HG02852 (cell line): ENCODE data around the gene EGFR.

ENCODE experiments used
- ATAC-seq: cut with Tn5 transposase; IDR thresholded peaks from one replicate; pipeline ENCODE4 v1.9.1; 2021; ENCODE audit warnings: mild to moderate bottlenecking, moderate library complexity; ENCODE audit not compliant: unreplicated experiment

Gene EGFR

DNA sequence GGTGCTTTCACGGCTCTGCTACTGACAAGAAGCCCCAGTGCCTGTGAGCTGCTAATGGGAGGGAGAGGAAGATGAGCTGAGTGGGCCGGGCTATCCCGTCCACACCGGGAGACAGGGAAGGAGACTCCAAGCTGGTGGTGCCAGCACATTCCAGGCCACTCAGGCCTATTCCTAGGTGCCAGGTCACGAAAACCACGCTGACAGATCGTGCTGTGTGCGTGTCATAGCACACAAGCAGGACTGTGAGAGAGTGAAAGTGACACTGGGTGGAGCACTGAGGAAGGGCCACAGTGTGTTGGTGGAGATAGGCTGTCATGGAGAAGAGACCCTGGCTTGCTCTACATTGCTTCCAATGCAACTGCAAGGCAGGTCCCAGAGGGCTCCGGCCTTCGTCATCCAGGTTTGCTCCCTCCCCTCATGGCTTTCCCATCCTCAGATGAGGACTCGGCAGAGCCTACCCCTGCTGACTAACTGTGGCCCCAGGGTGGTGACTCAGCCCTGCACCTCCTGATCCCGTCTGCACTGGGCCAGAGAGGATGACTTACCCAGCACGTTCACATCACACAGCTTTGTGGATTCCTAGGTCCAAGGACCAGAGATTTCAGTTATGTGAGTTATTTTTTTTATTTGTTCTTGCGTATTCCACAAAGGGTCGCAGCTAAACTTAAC lies 167.3 kb downstream of the EGFR start:
- ATAC-seq, result no peak

DNA sequence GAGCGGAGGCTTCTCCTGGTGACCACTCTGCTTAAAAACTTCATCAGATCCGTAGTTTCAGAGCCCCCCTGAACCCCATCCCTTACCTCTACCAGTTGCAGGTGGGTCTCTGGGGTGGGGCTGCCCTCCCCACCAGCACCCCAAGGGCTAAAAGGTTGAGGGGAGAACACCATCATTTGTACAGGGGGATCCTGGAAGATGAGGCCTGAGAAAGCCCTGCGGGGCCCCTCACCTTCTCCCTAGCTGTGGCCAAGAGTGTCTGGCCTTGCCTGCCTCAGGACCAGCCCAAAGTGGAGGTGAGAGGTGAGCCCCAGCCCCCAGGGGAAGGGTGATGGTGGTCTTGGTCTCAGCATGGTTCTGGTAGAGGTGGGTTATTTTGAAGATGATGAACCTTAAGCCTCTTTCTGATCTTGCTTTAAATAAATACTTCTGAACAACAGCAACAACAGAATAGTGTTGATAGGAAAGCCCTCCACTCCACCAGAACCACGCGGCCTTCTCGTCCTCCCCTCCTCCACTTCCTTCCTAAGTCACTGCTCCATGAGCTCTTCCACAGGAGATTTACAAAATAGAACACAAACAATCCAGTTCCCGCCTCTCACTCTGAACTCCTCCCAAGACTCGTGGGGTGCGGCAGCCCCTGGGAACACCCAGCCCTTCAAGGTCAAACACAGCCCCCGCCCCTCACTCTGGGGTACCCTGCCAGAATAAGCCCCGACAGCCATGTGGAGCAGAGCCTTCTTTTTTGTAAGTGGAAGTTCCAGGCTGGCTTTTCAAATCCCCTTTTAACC lies 169.1 kb downstream of the EGFR start:
- ATAC-seq, result no peak

DNA sequence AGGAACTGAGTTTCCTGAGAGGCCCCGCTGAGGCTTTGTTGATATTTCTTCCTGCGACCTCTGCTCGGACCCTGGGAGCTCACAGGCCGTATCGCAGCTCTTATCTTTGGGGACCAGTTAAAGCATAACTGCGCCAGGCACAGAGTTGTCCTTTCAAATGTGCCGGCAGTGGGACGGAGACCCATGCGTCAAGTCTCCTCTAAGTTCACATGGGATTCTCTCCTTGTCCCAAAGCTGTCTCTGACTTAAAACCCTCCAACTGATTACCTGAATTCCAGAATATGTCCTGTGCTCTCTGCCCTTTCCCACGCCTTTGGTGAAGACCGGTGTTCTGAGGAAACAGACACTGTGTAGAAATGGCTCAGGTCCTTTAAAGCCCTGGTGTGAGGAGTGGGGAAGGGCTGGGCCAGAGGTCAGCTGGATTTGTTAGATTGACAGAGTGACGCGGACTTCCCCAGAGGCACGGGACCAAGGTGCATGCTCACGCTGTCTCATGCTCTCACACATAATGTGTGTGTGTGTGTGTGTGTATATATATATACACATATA lies 169.8 kb downstream of the EGFR start:
- no peak for ATAC-seq

DNA sequence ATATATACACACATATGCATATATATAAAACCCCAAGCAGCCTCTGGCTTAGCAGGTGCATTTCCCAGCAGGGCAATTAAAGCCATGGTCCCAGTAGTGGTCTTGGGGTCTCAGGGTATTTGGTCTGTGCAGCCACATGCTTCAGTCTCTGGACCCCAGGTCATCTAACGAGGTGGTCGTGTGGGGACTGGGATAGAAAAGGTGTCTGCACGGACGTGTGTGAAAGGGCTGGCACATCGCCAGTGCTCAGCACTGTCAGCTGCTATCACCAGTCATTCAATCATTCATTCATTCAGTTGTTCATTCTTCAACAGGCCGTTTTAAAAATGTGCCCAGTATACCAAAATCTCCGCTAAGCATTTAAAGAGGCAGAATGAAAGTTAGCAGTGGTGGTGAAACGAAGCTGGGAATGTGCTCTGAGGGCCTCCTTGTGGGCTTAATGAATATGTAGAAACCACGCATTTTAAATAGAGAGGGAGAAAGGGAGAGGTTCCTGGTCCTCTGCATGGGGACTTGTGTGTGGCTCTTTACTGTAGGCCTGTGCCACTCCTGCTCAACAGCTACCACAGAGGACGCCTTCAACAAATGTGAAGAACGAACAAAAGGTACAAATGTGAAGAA lies 170.4 kb downstream of the EGFR start:
- ATAC-seq, result no peak

DNA sequence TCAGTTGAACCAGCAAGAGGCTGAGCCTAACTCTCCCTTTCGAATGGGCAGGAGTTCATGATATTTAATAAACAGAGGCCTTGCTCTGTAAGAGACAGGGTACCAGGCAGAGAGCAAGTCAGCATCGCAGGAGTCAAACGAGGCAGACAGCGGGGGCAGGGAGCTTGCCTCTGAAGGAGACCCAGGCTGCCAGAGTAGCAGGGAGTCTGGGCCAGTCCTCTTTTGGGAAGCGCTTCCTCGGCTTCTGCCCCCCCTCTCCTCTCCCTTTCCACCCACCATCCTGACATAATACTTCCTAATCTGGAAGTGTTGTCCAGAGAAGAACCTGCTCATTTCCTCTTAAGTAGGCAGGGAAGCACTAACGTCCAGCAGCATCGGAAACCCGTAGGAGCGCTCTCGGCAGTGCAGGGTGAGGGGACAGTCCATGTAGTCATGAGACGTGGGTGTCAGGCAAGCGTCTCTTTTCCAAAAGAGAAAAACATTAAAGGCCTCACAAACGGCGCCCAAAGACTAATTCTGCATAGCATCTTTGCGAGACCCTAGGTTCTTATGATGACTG lies 171.1 kb downstream of the EGFR start:
- ATAC-seq, result no peak

DNA sequence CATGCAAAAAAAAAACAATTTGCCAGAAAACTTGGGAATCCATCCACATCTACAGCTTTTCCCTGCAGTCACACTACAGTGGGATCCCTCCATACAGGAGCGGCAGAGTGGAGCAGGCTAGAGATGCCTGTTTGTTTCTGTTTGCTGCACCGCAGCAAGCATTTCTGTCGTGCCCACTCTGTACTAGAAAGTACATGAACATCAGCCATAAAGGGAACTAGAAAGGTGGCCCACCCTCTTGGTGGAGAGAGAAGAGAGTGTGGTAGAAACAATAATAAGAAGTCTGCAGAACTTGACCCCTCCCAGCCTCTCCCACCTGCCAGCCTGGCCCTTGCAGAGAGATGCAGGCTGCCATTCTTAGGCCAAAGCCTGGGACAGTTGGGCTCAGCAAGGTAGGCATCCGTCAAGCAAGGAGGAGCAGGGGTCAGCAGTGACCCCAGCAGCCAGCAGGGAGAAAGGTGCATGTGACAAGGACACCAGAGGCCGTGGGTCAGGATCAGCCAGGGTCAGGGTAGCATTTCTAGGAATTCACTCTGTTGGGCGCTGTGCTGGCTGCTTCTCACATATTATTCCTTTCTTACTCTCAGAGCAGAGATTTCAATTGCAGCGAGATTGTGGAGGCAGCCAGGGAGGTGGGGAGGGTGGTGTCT lies 171.8 kb downstream of the EGFR start:
- ATAC-seq, result no peak

DNA sequence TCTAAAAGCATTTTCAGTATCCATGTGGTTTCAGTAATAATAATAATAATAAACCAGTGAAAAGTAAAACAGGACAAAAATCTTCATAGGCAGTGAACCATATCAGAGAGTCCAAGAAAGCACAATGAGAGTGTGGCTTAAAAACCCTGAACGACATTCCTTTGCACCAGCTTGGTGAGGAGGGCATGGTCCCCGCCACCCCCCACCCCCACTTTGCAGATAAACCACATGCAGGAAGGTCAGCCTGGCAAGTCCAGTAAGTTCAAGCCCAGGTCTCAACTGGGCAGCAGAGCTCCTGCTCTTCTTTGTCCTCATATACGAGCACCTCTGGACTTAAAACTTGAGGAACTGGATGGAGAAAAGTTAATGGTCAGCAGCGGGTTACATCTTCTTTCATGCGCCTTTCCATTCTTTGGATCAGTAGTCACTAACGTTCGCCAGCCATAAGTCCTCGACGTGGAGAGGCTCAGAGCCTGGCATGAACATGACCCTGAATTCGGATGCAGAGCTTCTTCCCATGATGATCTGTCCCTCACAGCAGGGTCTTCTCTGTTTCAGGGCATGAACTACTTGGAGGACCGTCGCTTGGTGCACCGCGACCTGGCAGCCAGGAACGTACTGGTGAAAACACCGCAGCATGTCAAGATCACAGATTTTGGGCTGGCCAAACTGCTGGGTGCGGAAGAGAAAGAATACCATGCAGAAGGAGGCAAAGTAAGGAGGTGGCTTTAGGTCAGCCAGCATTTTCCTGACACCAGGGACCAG lies 172.5 kb downstream of the EGFR start:
- ATAC-seq, result no peak

DNA sequence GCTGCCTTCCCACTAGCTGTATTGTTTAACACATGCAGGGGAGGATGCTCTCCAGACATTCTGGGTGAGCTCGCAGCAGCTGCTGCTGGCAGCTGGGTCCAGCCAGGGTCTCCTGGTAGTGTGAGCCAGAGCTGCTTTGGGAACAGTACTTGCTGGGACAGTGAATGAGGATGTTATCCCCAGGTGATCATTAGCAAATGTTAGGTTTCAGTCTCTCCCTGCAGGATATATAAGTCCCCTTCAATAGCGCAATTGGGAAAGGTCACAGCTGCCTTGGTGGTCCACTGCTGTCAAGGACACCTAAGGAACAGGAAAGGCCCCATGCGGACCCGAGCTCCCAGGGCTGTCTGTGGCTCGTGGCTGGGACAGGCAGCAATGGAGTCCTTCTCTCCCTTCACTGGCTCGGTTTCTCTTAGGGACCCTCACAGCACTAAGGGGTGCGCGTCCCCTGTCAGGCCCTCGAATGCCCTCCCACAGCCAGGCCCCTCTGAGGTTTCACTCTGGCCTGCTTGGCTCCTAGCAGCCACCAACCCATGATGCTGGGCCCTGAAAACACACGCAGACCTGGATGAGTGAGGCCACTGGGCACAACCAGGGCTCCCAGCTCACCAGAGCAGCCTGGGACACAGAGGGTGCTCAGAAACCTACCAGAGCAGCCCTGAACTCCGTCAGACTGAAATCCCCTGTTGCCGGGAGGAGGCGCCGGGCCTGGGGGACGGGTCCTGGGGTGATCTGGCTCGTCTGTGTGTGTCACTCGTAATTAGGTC lies 173.3 kb downstream of the EGFR start:
- ATAC-seq, result no peak

DNA sequence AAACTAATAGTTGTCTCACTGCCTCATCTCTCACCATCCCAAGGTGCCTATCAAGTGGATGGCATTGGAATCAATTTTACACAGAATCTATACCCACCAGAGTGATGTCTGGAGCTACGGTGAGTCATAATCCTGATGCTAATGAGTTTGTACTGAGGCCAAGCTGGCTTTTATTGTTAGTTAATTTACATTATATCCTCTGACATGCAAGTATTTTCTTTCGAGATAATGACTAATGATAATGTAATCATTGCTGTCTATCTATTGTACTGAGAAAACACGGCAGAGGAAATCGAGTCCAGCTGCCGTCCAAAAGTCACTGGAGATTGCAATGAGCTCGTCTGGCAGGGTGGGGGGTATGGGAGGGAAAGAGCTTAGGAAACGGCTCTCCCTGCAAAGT lies 173.9 kb downstream of the EGFR start:
- ATAC-seq, result no peak

DNA sequence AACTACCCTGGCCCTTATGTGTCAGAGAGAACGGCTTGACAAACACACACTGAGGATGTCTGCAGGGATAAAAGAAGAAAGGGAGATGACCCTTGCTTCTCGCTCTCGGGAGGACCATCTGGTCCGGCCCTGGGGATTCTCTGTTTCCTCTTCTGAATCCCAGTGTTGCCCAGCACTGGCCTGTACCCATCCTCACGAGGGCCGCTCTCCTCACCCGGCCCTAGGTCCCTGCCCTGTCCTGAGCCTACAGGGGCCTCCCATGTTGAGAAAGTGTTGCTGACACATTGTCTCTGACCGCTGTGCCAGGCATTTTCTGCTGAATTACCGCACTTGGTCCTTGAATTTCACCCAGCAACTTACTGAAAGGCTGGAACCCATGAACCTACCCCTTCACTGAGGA lies 174.4 kb downstream of the EGFR start:
- ATAC-seq, result no peak

DNA sequence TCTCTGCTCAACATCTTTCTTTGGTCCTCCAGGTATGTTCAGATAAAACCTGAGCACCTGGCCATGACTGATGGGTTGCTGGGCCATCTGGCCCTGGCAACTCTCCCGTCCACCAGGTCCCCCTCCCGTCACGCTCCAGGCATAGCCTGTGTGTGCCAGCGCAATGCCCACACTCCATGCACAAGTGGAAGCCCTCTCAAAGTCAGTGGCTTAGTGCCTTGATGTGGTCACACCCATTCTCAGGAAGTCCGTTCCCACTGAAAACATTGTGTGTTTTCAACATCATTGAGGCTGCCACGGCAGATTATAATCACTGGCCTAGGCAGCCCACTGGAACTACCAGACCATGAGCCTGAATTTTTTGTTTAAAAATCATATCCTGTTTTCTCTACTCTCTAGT lies 175.7 kb downstream of the EGFR start:
- no peak for ATAC-seq

DNA sequence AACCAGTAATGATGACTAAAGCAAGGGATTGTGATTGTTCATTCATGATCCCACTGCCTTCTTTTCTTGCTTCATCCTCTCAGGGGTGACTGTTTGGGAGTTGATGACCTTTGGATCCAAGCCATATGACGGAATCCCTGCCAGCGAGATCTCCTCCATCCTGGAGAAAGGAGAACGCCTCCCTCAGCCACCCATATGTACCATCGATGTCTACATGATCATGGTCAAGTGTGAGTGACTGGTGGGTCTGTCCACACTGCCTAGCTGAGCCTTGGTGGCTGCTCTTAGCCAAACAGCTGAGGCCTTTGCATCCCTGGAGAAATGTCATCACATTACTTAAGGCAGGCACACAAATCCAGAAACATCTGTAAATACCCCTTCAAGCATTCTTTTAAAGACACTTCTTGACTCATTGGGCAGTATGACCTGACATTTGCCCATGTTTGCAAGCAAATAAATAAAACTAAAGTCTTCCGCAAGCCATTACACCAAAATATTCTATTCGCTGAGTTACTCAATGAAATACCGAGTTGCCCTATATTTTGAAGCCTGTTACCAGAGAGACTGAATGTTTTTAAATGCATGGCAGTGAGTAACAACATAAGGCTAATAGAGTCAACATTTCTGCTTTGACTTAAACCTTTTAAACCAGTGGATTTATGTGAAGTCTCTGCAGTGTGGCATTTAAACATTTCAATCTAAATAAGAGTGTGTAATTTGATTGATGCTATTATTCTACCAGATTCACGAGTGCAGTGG lies 180.0 kb downstream of the EGFR start:
- no peak for ATAC-seq

DNA sequence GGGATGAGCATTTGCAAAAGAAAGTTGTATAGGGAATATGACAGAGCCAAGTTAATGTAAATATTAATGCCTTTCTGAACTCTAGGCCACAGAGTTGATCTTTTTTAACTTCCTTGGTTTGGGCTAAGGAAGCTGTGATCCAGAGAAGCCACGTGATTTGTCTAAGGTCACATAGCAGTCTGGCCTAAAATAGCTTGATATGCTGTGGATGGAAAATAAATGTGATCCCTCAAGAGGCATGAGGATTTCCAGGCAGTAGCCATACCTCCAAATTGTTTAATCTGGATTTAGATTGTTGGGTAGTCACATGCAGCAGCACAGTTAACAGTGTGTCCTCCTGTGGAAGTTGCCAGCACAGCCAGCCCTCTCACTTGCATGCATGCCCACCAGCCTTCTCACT lies 180.6 kb downstream of the EGFR start:
- ATAC-seq, result no peak

DNA sequence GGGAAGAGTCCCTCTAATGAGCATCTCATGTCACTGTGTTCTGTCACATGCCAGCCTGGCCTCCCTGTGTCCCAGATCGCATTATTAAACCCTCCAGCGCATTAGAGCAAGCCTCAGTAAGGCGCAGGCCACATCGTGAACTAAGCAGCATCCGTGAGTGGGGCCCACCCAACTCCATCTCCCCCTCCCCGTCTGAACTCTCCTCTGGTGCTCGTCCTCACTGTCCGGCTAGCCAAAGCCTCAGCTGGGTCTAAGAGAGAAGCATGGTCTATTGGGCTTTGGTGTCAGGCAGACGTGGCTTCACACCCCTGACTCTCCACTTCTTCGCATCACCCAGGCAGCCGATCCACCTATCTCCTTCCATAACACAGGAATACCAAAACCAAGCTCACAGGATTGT lies 181.6 kb downstream of the EGFR start:
- ATAC-seq, result no peak

DNA sequence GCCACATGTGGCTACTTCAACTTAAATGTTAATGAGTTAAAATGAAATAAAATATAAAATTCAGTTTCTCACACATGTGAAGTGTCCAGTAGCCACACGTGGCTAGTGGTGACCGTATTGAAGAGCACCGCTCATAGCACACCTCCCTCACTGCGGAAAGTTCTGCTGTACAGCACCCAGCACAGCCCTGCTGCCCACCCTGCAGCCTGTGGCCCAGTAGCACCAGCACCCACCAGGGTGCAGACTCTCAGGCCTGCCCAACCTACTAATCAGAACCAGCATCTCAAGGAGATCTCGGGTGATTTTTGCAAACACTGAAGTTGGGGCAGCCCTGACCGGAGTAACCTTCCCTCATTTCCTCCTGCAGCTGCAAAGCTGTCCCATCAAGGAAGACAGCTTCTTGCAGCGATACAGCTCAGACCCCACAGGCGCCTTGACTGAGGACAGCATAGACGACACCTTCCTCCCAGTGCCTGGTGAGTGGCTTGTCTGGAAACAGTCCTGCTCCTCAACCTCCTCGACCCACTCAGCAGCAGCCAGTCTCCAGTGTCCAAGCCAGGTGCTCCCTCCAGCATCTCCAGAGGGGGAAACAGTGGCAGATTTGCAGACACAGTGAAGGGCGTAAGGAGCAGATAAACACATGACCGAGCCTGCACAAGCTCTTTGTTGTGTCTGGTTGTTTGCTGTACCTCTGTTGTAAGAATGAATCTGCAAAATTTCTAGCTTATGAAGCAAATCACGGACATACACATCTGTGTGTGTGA lies 183.5 kb downstream of the EGFR start:
- no peak for ATAC-seq

DNA sequence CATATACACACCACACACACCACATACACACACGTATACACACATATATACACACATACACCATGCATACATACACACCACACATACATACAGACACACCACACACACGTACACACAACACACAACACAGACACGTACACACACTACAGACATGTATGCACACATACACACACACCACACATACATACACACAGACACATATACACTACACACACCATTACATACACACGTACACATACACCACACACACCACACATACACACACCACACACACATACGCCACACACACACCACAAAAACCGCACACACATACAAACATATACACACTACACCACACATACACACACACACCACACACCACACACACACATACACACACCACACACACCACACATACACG lies 184.5 kb downstream of the EGFR start:
- ATAC-seq, result no peak

DNA sequence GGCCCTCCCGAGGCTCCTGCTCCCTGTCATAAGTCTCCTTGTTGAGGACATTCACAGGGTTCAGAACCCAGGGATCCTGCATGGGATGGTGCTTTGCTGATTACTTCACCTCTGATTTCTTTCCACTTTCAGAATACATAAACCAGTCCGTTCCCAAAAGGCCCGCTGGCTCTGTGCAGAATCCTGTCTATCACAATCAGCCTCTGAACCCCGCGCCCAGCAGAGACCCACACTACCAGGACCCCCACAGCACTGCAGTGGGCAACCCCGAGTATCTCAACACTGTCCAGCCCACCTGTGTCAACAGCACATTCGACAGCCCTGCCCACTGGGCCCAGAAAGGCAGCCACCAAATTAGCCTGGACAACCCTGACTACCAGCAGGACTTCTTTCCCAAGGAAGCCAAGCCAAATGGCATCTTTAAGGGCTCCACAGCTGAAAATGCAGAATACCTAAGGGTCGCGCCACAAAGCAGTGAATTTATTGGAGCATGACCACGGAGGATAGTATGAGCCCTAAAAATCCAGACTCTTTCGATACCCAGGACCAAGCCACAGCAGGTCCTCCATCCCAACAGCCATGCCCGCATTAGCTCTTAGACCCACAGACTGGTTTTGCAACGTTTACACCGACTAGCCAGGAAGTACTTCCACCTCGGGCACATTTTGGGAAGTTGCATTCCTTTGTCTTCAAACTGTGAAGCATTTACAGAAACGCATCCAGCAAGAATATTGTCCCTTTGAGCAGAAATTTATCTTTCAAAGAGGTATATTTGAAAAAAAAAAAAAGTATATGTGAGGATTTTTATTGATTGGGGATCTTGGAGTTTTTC lies 186.5 kb downstream of the EGFR start:
- ATAC-seq, result no peak
